ENCODE results near the gene NR3C2.

The NR3C2 gene

DNA sequence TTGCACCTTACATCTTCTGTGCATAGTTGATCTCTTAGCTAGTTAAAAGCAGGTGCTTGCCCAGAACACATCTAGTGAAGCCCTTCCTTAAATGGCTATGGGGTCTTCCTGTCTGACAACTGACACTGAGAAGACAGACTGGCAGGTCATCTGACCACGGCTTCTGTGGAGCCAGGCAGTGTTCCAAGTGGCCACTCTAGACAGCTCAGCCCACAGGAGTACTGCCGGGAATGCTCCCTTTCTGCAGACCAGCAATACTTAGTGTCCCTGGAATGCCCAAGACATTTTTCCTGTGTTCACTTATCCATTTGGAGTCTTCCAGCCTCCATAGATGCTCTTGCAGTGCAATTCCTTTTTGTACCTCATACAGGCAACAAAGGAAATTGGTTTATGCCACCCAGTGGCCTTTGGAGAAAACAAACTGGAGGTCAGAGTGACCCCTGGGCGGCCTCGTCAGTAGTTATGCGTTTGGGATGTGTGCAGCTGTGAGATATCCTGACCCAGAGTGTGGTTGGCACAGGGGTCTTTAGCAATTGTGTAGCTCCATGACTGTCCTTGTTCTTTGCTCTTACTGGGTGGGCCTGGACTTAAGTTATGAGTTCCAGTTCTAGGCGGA is 374.8 kb downstream of the NR3C2 start:
- H3K9me3 Mint-ChIP-seq: no peaks in the 10 kb centered on the region
- no peak overlapping the region for H3K27ac Mint-ChIP-seq
- peaks cover 14% of the 10 kb centered on the region for H3K36me3 Mint-ChIP-seq (ENCODE audit: low read depth)
- no peak overlapping the region for H3K4me3 Mint-ChIP-seq
- DNase-seq (ENCODE audit: low spot score): no peak
- H3K4me1 Mint-ChIP-seq (ENCODE audit: low read depth): no peaks in the 10 kb centered on the region
- H3K27me3 Mint-ChIP-seq (ENCODE audit: low read depth): no peaks in the 10 kb centered on the region

DNA sequence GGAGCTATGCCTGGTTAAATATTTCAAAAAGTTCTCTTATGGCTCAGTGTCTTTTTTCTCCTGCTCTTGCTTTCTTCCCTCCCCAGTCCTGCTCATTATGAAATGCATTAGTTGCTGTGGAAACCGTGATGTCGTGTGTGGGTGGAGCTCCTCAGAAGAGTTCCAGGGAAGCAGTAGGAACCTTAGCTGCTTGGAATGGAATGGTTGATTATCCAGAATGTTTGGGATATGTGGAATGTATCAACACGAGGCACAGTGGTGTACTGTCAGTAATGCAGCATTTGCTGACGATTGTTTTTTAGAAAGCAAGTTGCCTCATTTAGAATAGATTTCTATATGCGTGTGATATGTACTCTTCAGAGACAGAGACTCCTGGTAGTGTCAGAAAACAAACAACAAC is 377.1 kb downstream of the NR3C2 start:
- no peak for DNase-seq (ENCODE audit: low spot score)
- H3K36me3 Mint-ChIP-seq (ENCODE audit: low read depth): peaks cover 11% of the 10 kb centered on the region
- H3K4me3 Mint-ChIP-seq: no peak overlapping the region
- no peaks in the 10 kb centered on the region for H3K27me3 Mint-ChIP-seq (ENCODE audit: low read depth)
- peak overlapping the region; percentile 31 for H3K27ac Mint-ChIP-seq
- no peaks in the 10 kb centered on the region for H3K9me3 Mint-ChIP-seq
- H3K4me1 Mint-ChIP-seq (ENCODE audit: low read depth): peaks cover 16% of the 10 kb centered on the region

DNA sequence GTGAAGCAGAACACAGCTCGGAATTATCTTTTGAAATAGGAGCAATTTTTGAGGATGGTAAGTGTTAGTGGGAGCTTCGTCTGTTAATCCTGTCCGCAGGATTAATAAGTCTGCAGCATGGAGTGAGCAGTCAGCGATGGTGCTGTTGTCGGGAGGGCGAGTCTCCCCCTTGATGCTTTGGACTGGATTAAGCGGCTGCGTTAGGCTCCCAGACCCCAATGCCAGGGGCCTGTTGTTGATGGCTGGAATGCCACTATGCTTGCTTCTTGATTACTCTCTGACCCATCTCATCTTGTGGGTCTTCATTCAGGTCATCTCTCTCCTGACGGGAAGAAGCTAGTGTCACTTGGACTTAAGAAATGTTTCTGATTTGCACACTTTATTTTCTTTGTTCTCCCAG is 377.8 kb downstream of the NR3C2 start:
- no peak overlapping the region for H3K4me3 Mint-ChIP-seq
- no peaks in the 10 kb centered on the region for H3K9me3 Mint-ChIP-seq
- H3K36me3 Mint-ChIP-seq (ENCODE audit: low read depth): peaks cover 14% of the 10 kb centered on the region
- no peak for DNase-seq (ENCODE audit: low spot score)
- no peaks in the 10 kb centered on the region for H3K27me3 Mint-ChIP-seq (ENCODE audit: low read depth)
- H3K4me1 Mint-ChIP-seq (ENCODE audit: low read depth): peaks cover 21% of the 10 kb centered on the region
- H3K27ac Mint-ChIP-seq: no peak overlapping the region

DNA sequence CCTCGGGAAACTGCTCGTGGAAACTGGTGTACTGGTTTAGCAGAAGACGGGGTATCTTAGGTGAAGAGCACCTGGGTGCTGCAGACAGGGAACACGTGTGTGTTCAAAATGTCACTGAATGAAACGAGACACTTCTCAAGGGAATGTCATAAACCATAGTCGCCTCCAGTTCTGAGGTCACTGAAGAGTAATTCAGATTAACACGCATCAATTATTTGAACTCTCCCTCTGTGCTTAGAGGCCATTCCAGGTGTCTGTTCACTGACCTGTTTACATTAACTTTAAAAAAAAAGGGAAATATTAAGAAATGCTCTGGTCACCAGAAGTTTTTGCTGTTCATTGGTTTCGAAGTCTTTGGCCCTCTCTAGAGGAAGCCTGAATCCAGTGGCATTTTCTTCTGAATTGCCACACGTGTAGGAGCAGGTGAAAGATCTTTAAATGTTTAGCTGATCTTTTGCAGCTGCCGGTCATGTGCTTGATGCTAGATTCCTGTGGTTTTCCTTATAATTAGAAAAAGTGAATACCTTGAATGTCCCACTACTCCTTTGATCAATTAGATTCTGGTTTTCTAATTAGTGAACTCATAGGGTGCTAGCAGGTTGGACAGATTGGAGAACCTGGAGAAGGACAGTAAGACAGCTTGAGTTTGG is 379.8 kb downstream of the NR3C2 start:
- DNase-seq (ENCODE audit: low spot score): no peak
- H3K4me1 Mint-ChIP-seq (ENCODE audit: low read depth): peaks cover 36% of the 10 kb centered on the region
- no peak overlapping the region for H3K4me3 Mint-ChIP-seq
- H3K9me3 Mint-ChIP-seq: no peaks in the 10 kb centered on the region
- H3K27me3 Mint-ChIP-seq (ENCODE audit: low read depth): no peaks in the 10 kb centered on the region
- H3K36me3 Mint-ChIP-seq (ENCODE audit: low read depth): peaks cover 14% of the 10 kb centered on the region
- H3K27ac Mint-ChIP-seq: no peak overlapping the region

DNA sequence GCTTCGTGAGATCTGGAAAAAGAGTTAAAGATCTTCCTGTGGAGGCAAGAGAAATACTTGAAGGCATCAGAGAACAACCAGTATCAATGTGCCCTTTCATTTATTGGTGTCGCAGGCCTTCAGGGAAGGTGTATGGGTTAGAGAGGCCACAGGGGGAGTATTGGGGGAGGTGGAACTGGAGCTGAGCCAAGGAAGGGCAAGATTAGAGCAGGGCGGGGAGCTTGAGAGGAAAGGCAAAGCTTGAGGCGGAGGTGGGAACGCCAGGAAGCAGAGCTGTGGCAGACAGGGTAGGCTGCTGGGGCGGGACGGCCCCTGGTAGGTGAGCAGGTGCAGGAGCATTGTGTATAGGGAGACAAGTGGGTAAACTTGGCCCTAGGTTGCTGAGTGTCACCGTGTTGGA is 380.4 kb downstream of the NR3C2 start:
- no peak for DNase-seq (ENCODE audit: low spot score)
- Mint-ChIP-seq H3K27me3 (ENCODE audit: low read depth) (no peaks in the 10 kb centered on the region), H3K4me1 (ENCODE audit: low read depth) (peaks cover 41% of the 10 kb centered on the region), H3K4me3 (no peak overlapping the region), H3K9me3 (no peaks in the 10 kb centered on the region), H3K36me3 (ENCODE audit: low read depth) (peaks cover 14% of the 10 kb centered on the region), H3K27ac (peak overlapping the region; percentile 11)

DNA sequence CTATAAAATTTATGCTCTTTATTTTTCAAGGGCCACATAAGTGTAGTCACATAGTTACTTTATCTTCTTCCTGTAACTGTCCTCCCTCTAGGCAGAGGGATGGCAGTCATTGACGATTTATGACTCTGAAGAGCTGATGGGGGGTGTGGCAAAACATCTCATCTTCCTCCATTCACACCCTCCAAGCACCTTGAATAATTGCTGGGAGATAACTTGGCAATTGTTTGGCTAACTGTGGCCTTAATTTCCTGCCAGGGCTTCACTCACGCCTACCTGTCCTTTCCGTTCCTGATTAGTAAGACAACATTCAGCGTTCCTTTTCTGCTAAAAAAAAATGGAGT is 381.1 kb downstream of the NR3C2 start:
- peaks cover 45% of the 10 kb centered on the region for H3K4me1 Mint-ChIP-seq (ENCODE audit: low read depth)
- peak overlapping the region; percentile 89 for H3K27ac Mint-ChIP-seq
- no peaks in the 10 kb centered on the region for H3K9me3 Mint-ChIP-seq
- H3K4me3 Mint-ChIP-seq: peak overlapping the region; percentile 84
- H3K36me3 Mint-ChIP-seq (ENCODE audit: low read depth): peaks cover 16% of the 10 kb centered on the region
- no peaks in the 10 kb centered on the region for H3K27me3 Mint-ChIP-seq (ENCODE audit: low read depth)
- no peak for DNase-seq (ENCODE audit: low spot score)

DNA sequence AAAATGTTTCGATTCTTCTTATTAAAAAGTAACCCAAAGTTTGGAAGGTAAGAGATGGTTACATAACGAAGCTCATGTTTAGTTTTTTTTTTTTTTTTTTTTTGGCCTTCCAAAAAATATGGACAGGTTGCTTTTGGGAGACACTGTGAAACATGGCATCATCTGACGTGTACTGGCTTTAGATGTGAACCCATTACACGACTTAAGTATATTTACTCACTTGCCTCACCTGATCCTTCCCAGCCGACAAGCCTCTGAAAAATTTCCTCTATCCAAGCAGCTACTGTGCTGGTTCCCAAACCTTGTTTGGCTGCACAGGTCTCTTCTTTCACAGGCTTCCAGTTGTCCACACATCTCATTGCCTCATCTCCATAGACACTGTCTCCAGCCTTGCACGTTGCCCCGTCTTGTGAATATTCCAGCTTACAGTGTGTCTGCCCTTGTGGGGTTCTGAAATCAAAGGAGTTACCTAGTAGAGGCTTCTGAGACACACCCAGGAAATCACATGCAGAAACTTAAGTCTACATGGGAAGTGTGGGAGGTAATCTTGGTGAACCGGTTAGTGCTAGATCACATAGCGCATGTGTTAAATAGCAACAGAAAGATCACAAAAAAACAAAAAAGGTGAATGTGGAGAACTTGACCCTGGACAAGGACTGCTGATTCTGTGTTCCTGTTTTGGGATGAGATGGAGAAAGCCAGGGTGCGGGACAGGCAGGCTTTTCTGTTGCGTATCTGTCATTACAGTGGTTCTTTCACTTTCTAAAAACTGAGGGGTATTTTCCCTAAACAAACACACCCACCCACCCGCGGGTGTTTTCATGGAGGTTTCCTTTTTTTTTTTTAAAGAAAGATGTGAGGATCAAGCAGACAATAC is 381.7 kb downstream of the NR3C2 start:
- Mint-ChIP-seq H3K27me3 (ENCODE audit: low read depth) (no peaks in the 10 kb centered on the region), H3K36me3 (ENCODE audit: low read depth) (peaks cover 16% of the 10 kb centered on the region), H3K27ac (peak overlapping the region; percentile 89), H3K4me3 (peak overlapping the region; percentile 84), H3K9me3 (no peaks in the 10 kb centered on the region), H3K4me1 (ENCODE audit: low read depth) (peaks cover 48% of the 10 kb centered on the region)
- DNase-seq (ENCODE audit: low spot score): no peak

DNA sequence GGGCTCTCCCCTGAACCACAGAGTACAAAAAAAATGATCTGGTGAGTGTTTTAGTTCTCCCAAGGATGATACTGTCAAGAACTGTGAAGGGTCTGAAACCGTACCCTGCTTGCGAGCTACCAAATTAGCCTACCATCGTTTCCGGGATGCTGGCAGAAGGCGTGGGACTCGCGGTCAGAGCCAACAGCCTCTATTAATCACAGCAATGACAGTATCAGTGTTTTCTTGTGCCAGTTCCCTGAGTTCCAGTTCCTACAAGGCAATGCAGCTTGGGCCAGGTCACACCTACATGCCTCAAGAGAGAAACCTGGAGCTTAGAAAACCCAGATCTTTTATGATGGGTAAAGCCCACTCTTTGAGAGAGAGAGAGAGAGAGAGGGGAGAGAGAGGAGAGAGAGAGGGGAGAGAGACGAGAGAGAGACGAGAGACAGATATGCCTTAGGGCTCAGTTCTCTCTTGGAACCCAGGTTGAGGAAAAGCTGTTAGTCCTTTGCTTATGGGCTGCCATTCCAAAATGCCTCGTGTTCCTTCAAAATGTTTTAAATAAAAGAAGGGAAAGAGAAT is 382.5 kb downstream of the NR3C2 start:
- Mint-ChIP-seq H3K4me1 (ENCODE audit: low read depth) (peaks cover 52% of the 10 kb centered on the region), H3K9me3 (no peaks in the 10 kb centered on the region), H3K36me3 (ENCODE audit: low read depth) (peaks cover 14% of the 10 kb centered on the region), H3K27ac (peak overlapping the region; percentile 64), H3K27me3 (ENCODE audit: low read depth) (no peaks in the 10 kb centered on the region), H3K4me3 (peak overlapping the region; percentile 71)
- no peak for DNase-seq (ENCODE audit: low spot score)

DNA sequence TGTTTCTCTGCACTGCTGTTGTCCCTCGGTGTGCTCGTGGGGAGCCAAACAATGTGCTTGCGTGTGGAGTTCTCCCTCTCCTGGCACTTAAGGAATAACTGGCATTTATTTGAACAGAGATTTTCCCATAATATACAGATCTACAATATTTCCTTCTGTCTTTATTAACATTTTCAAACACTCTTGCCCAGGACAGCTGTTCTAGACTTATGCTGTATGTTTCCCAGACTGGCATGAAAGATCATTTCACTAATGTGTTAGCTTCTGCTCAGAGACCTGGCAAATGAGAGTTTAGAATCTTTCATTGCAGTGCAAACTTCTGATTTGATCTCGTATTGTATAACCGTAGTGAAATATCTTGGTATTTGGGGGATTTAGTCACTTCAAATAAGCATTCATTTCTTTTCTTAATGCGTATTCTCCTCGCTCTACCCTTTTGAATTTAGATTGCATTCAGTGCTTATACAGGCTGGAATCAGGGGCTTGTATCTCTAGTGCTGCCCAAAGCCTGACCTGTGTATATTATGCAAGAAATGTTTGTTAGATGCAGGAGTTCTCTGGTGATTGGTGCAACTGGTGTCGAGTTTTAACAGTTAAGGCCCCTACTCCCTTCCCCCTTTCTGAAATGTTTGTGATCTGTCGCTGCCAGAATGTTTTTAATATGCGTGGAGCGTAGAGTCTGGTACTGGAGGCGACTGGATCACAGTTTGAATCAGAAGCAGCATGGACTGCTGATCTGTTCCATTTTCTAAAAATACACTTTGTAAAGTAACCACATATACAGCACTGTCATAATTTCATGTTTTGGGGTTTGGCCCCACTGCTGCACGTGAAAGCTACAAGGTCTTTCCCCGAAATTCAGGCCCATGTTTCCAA is 384.0 kb downstream of the NR3C2 start:
- Mint-ChIP-seq H3K36me3 (ENCODE audit: low read depth) (peaks cover 16% of the 10 kb centered on the region), H3K27ac (no peak overlapping the region), H3K9me3 (no peaks in the 10 kb centered on the region), H3K27me3 (ENCODE audit: low read depth) (no peaks in the 10 kb centered on the region), H3K4me1 (ENCODE audit: low read depth) (peaks cover 66% of the 10 kb centered on the region), H3K4me3 (no peak overlapping the region)
- DNase-seq (ENCODE audit: low spot score): no peak

DNA sequence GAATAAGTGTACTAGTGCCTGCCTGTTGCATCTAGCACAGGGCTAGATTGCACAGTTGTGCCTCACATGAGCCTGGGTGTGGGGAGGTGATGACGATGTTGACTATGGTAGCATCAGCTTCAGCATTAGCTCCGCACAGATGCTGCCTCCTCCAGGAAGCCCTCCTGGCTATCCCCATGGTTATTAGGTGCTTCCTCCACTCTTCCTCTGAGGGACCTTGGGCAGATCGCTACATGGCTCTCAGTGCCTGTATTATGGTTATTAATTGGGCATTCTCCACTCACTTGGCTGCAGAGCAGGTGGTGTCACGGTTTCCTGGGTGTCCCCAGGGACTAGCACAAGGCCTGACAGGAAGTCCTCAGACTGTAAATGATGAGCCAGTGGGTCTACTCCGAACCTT is 384.7 kb downstream of the NR3C2 start:
- Mint-ChIP-seq H3K36me3 (ENCODE audit: low read depth) (peaks cover 16% of the 10 kb centered on the region), H3K4me1 (ENCODE audit: low read depth) (peaks cover 73% of the 10 kb centered on the region), H3K27ac (no peak overlapping the region), H3K9me3 (no peaks in the 10 kb centered on the region), H3K4me3 (no peak overlapping the region), H3K27me3 (ENCODE audit: low read depth) (no peaks in the 10 kb centered on the region)
- DNase-seq (ENCODE audit: low spot score): no peak

DNA sequence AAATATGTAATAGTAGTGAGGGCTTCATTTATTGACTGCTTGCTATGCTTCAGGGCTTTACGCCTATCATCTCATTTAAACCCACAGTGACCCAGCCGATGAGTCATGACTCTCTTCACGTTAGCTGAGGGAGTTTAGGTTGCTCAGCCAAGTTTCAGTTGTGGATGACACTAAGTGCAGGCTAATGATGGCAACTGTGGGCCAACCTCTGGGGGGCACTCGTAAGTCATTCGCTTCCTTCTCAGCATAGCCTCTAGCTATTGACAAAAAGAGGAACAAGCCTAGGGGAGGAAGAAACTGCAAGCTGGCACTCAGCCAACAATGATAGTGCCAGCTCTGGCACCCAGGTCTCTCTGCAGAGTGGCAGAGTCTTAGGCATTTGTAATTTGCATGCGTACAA is 385.3 kb downstream of the NR3C2 start:
- Mint-ChIP-seq H3K4me1 (ENCODE audit: low read depth) (peaks cover 79% of the 10 kb centered on the region), H3K9me3 (no peaks in the 10 kb centered on the region), H3K4me3 (no peak overlapping the region), H3K27me3 (ENCODE audit: low read depth) (no peaks in the 10 kb centered on the region), H3K36me3 (ENCODE audit: low read depth) (peaks cover 18% of the 10 kb centered on the region), H3K27ac (peak overlapping the region; percentile 16)
- peak; percentile 64 for DNase-seq (ENCODE audit: low spot score)

DNA sequence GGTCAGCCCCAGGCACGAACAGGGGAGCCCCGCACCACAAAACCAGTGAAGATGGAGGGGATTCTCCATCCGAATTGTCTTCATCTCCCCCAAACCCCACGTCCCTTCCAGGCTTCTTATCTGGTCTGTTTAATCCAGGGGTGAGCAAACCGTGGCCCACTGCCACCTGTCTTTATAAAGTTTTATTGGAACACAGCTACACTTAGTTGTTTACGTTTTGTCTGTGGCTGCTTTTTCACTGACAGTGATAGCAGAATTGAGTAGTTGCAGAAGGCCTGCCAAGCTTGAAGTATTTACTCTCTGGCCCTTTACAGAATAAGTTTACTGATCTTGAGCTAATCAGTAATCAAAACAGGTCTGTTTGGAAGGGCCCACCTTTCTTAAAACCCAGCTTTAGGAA is 386.4 kb downstream of the NR3C2 start:
- Mint-ChIP-seq H3K27ac (no peak overlapping the region), H3K36me3 (ENCODE audit: low read depth) (peaks cover 18% of the 10 kb centered on the region), H3K27me3 (ENCODE audit: low read depth) (no peaks in the 10 kb centered on the region), H3K4me1 (ENCODE audit: low read depth) (peaks cover 78% of the 10 kb centered on the region), H3K9me3 (no peaks in the 10 kb centered on the region), H3K4me3 (no peak overlapping the region)
- DNase-seq (ENCODE audit: low spot score): no peak

DNA sequence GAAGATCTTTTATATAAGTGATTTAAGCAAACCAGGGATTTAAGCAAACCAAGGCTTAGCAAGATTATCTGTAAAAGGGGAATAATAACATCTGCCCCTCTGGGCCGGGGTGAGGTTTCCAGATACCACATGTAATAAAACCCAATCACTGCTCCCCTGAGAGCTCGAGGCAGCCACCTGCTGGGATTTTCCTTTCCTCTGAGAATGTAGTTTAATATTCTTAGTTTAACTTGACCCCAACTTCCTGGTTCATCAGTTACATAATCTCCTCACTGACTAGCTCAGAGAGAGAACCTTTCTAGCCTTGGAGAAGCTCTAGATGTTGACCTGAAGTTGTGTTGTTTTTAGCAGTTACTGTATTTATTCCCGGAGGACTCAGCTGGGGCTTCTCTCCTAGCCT is 387.9 kb downstream of the NR3C2 start:
- peaks cover 15% of the 10 kb centered on the region for H3K36me3 Mint-ChIP-seq (ENCODE audit: low read depth)
- H3K27me3 Mint-ChIP-seq (ENCODE audit: low read depth): no peaks in the 10 kb centered on the region
- no peaks in the 10 kb centered on the region for H3K9me3 Mint-ChIP-seq
- H3K27ac Mint-ChIP-seq: no peak overlapping the region
- no peak overlapping the region for H3K4me3 Mint-ChIP-seq
- DNase-seq (ENCODE audit: low spot score): no peak
- peaks cover 70% of the 10 kb centered on the region for H3K4me1 Mint-ChIP-seq (ENCODE audit: low read depth)

Data from T-helper 2 cell treated with Interferon-gamma antibody and Interleukin-4, amounts not matched to agents 5 μg/mL and 100 μg/mL, for 36 hours (primary cell).